ENCODE data around the gene ZBTB40. TPM values are rescaled to one million over a fixed set of nuclear protein-coding genes. Genes with fewer than 3 reads are reported as not detected.

The ZBTB40 gene
- total and polyA plus RNA-seq, 9 of the 15 experiments (the other 6 are each of a cell fraction or from before 2014, with no cell fraction given) = 2.6 to 26.0 (median 18.8) TPM

DNA sequence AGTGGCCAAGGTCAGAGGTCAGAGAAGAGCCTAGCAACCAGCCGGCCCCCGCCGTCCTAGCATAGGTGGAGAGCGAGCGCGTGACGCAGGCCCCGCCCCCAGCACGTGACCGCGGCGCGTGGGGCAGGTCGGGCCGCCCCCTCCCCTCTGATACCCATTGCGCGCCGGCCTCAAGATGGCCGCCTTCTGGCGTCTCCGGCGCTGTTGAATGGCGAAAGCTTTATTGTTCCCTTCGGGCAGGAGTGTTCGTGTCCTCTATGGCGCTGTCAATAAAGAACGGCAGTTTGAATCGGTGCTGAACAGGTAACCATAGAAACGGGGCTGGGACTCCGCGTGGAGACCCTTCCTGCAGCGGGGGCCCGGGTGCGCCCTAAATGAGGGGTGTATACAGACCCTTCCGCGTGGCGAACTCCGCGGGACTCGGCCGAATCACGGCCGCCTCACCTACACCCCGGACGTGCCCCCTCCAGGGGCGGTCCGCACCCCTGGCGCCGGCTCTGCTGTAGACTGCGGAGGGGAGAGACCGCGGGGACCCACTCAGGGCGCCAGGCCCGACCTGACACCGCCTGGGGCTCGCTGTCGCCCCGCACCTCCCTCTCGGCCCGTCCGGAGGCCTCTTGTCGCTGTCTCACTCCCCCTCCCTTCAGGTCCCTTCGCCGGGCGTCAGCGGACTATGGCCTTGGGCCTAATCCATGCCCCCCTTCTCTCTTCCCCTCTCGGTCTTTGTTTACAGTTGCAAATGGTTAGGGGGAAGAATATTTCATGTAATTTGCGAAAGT is at the start of gene ZBTB40 (continued):
- TF ChIP-seq, protein P1, sequence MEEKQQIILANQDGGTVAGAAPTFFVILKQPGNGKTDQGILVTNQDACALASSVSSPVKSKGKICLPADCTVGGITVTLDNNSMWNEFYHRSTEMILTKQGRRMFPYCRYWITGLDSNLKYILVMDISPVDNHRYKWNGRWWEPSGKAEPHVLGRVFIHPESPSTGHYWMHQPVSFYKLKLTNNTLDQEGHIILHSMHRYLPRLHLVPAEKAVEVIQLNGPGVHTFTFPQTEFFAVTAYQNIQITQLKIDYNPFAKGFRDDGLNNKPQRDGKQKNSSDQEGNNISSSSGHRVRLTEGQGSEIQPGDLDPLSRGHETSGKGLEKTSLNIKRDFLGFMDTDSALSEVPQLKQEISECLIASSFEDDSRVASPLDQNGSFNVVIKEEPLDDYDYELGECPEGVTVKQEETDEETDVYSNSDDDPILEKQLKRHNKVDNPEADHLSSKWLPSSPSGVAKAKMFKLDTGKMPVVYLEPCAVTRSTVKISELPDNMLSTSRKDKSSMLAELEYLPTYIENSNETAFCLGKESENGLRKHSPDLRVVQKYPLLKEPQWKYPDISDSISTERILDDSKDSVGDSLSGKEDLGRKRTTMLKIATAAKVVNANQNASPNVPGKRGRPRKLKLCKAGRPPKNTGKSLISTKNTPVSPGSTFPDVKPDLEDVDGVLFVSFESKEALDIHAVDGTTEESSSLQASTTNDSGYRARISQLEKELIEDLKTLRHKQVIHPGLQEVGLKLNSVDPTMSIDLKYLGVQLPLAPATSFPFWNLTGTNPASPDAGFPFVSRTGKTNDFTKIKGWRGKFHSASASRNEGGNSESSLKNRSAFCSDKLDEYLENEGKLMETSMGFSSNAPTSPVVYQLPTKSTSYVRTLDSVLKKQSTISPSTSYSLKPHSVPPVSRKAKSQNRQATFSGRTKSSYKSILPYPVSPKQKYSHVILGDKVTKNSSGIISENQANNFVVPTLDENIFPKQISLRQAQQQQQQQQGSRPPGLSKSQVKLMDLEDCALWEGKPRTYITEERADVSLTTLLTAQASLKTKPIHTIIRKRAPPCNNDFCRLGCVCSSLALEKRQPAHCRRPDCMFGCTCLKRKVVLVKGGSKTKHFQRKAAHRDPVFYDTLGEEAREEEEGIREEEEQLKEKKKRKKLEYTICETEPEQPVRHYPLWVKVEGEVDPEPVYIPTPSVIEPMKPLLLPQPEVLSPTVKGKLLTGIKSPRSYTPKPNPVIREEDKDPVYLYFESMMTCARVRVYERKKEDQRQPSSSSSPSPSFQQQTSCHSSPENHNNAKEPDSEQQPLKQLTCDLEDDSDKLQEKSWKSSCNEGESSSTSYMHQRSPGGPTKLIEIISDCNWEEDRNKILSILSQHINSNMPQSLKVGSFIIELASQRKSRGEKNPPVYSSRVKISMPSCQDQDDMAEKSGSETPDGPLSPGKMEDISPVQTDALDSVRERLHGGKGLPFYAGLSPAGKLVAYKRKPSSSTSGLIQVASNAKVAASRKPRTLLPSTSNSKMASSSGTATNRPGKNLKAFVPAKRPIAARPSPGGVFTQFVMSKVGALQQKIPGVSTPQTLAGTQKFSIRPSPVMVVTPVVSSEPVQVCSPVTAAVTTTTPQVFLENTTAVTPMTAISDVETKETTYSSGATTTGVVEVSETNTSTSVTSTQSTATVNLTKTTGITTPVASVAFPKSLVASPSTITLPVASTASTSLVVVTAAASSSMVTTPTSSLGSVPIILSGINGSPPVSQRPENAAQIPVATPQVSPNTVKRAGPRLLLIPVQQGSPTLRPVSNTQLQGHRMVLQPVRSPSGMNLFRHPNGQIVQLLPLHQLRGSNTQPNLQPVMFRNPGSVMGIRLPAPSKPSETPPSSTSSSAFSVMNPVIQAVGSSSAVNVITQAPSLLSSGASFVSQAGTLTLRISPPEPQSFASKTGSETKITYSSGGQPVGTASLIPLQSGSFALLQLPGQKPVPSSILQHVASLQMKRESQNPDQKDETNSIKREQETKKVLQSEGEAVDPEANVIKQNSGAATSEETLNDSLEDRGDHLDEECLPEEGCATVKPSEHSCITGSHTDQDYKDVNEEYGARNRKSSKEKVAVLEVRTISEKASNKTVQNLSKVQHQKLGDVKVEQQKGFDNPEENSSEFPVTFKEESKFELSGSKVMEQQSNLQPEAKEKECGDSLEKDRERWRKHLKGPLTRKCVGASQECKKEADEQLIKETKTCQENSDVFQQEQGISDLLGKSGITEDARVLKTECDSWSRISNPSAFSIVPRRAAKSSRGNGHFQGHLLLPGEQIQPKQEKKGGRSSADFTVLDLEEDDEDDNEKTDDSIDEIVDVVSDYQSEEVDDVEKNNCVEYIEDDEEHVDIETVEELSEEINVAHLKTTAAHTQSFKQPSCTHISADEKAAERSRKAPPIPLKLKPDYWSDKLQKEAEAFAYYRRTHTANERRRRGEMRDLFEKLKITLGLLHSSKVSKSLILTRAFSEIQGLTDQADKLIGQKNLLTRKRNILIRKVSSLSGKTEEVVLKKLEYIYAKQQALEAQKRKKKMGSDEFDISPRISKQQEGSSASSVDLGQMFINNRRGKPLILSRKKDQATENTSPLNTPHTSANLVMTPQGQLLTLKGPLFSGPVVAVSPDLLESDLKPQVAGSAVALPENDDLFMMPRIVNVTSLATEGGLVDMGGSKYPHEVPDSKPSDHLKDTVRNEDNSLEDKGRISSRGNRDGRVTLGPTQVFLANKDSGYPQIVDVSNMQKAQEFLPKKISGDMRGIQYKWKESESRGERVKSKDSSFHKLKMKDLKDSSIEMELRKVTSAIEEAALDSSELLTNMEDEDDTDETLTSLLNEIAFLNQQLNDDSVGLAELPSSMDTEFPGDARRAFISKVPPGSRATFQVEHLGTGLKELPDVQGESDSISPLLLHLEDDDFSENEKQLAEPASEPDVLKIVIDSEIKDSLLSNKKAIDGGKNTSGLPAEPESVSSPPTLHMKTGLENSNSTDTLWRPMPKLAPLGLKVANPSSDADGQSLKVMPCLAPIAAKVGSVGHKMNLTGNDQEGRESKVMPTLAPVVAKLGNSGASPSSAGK (IDR thresholded peaks at IDR 0.05) = 0 out of 2 replicates have a peak, but pooled peaks have one; percentile 17
- TF ChIP-seq TGIF2 (CRISPR knock-in tag; IDR thresholded peaks at IDR 0.05) (no peak; the same call in 1 of the 2 replicates), ZNF644 (tag; IDR thresholded peaks at IDR 0.05; ENCODE audit: low read depth) (peak; percentile 47; the same call in 1 of the 2 replicates), ZNF75A (CRISPR knock-in tag; IDR thresholded peaks at IDR 0.05) (peak; percentile 34; the same call in 1 of the 2 replicates), CSDE1 (IDR thresholded peaks at IDR 0.05) (peak in 1 of 2 experiments; percentile 75; a peak in 2 of 4 replicates), ZFP36 (IDR thresholded peaks at IDR 0.05; ENCODE audit: low read depth, low read length, partially characterized antibody) (peak; percentile 22)
- TF ChIP-seq, protein P2, sequence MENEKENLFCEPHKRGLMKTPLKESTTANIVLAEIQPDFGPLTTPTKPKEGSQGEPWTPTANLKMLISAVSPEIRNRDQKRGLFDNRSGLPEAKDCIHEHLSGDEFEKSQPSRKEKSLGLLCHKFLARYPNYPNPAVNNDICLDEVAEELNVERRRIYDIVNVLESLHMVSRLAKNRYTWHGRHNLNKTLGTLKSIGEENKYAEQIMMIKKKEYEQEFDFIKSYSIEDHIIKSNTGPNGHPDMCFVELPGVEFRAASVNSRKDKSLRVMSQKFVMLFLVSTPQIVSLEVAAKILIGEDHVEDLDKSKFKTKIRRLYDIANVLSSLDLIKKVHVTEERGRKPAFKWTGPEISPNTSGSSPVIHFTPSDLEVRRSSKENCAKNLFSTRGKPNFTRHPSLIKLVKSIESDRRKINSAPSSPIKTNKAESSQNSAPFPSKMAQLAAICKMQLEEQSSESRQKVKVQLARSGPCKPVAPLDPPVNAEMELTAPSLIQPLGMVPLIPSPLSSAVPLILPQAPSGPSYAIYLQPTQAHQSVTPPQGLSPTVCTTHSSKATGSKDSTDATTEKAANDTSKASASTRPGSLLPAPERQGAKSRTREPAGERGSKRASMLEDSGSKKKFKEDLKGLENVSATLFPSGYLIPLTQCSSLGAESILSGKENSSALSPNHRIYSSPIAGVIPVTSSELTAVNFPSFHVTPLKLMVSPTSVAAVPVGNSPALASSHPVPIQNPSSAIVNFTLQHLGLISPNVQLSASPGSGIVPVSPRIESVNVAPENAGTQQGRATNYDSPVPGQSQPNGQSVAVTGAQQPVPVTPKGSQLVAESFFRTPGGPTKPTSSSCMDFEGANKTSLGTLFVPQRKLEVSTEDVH (IDR thresholded peaks at IDR 0.05; ENCODE audit: low read depth, partially characterized antibody) = no peak
- TF ChIP-seq, protein P3, sequence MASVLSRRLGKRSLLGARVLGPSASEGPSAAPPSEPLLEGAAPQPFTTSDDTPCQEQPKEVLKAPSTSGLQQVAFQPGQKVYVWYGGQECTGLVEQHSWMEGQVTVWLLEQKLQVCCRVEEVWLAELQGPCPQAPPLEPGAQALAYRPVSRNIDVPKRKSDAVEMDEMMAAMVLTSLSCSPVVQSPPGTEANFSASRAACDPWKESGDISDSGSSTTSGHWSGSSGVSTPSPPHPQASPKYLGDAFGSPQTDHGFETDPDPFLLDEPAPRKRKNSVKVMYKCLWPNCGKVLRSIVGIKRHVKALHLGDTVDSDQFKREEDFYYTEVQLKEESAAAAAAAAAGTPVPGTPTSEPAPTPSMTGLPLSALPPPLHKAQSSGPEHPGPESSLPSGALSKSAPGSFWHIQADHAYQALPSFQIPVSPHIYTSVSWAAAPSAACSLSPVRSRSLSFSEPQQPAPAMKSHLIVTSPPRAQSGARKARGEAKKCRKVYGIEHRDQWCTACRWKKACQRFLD (CRISPR knock-in tag; IDR thresholded peaks at IDR 0.05) = peak; percentile 77; the same call in 1 of the 2 replicates
- TF ChIP-seq, protein P4, sequence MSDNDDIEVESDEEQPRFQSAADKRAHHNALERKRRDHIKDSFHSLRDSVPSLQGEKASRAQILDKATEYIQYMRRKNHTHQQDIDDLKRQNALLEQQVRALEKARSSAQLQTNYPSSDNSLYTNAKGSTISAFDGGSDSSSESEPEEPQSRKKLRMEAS (CRISPR knock-in tag; IDR thresholded peaks at IDR 0.05) = peak; percentile 94

Data from K562 (cell line).